HFFc6 (cell line): ENCODE results near the gene PICALM. TPM values are rescaled to one million over a fixed set of nuclear protein-coding genes. Genes with fewer than 3 reads are reported as not detected.

Experiments
- DNase-seq: peaks from one replicate; pipeline ENCODE4 v3.0.0-alpha.2; 2018
- H3K27ac Mint-ChIP-seq: 2 replicates; pipeline ENCODE4 v1.8.0; 2020; ENCODE audit warnings: mild to moderate bottlenecking, mixed read lengths
- H3K27me3 Mint-ChIP-seq: 2 replicates; pipeline ENCODE4 v1.8.0; 2021; ENCODE audit warnings: mild to moderate bottlenecking, moderate library complexity, mixed read lengths; ENCODE audit not compliant: insufficient read depth
- H3K36me3 Mint-ChIP-seq: 2 replicates; pipeline ENCODE4 v1.8.0; 2021; ENCODE audit warnings: low read depth, mixed read lengths
- H3K4me1 Mint-ChIP-seq: 2 replicates; pipeline ENCODE4 v1.8.0; 2020; ENCODE audit warnings: low read depth, mixed read lengths
- H3K4me3 Mint-ChIP-seq: 2 replicates; pipeline ENCODE4 v1.8.0; 2020; ENCODE audit warnings: mild to moderate bottlenecking, moderate library complexity, mixed read lengths
- H3K9me3 Mint-ChIP-seq: 2 replicates; pipeline ENCODE4 v1.8.0; 2020; ENCODE audit warnings: mild to moderate bottlenecking, mixed read lengths
- CTCF ChIP-seq: fragments of 200-600 bp; sonication (generic); IDR thresholded peaks from 2 replicates; pipeline ENCODE4 v1.5.0; 2021; ENCODE audit warnings: antibody characterized with exemption, mild to moderate bottlenecking
- total RNA-seq, 6 experiments: library from RNA; stranded (reverse); fragmentation: NEBNext Ultra II Directional; extraction: Animal tissue kit (Norgen Biotek cat#: 25700); gene quantifications; 2 replicates in 1 of 6; 3 replicates in 5 of 6; pipeline ENCODE4 v1.2.3, GENCODE V29; 2021

PICALM gene
- total RNA-seq, 6 experiments from 2014 or later, result 193 to 267 (median 244) TPM

DNA sequence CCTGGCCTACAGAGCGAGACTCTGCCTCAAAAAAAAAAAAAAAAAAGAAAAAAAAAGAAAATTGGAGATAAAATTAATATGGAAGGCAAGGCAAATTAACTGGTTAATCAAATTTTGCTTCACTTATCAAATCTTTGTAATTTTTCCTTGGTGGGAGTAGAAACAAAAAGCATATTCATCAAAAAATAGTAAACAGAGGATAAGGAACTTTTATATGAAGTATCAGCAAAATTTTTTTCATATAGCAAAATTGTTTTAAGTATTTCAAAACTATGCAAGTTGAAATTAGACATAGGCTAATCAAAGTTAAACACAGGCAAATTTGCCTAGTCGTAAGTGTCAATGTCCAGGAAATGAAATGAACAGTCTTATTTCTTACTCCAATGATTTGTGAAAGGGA lies 33.0 kb downstream of the PICALM start:
- no peaks in the 10 kb centered on the region for H3K9me3 Mint-ChIP-seq
- no peak overlapping the region for H3K27ac Mint-ChIP-seq
- H3K4me3 Mint-ChIP-seq, result no peak overlapping the region
- DNase-seq, result no peak
- no peaks in the 10 kb centered on the region for H3K36me3 Mint-ChIP-seq
- TF ChIP-seq CTCF, result no peak
- H3K4me1 Mint-ChIP-seq, result peaks cover 51% of the 10 kb centered on the region
- no peaks in the 10 kb centered on the region; the same call in none of the 2 replicates for H3K27me3 Mint-ChIP-seq

- DNase-seq, result no peak
- Mint-ChIP-seq H3K27ac (peak overlapping the region; percentile 51; the same call in 1 of the 2 replicates), H3K9me3 (no peaks in the 10 kb centered on the region), H3K36me3 (no peaks in the 10 kb centered on the region), H3K4me3 (no peak overlapping the region), H3K4me1 (peaks cover 45% of the 10 kb centered on the region), H3K27me3 (no peaks in the 10 kb centered on the region; the same call in none of the 2 replicates)
- TF ChIP-seq CTCF, result no peak
These were observed 33.7 kb downstream of the PICALM start for GRCh38 chr11:86035164-86035563.

- H3K27ac Mint-ChIP-seq, result 0 out of 2 replicates have a peak overlapping the region, but pooled peaks have one; percentile 0
- H3K4me1 Mint-ChIP-seq, result peaks cover 45% of the 10 kb centered on the region
These were observed 34.2 kb downstream of the PICALM start for GRCh38 chr11:86034710-86035109.

DNA sequence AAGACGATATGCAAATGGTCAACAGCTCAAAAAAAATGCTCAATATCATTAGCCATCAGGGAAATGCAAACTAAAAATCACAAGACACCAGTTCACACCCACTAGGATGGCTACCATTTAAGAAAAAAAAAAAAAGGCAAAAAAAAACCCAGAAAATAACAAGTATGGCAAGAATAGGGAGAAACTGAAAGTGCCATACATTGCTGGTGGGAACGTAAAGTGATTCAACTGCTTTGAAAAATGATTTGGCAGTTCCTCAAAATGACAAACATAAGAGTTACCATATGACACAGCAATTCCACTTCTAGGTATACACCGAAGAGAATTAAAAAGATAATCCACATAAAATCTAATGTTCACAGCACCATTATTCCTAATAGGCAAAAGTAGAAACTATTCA lies 47.5 kb downstream of the PICALM start:
- DNase-seq, result no peak
- no peak for TF ChIP-seq CTCF
- no peak overlapping the region; the same call in 1 of the 2 replicates for H3K27ac Mint-ChIP-seq
- H3K36me3 Mint-ChIP-seq, result peaks cover 48% of the 10 kb centered on the region
- no peaks in the 10 kb centered on the region for H3K9me3 Mint-ChIP-seq
- peaks cover 8% of the 10 kb centered on the region for H3K4me1 Mint-ChIP-seq
- no peak overlapping the region for H3K4me3 Mint-ChIP-seq
- no peaks in the 10 kb centered on the region; the same call in 1 of the 2 replicates for H3K27me3 Mint-ChIP-seq

More at GRCh38 chr11:86034710-86035109, 34.2 kb downstream of the PICALM start:
- Mint-ChIP-seq H3K4me3 (no peak overlapping the region), H3K27me3 (no peaks in the 10 kb centered on the region; the same call in none of the 2 replicates), H3K36me3 (no peaks in the 10 kb centered on the region), H3K9me3 (no peaks in the 10 kb centered on the region)
- no peak for DNase-seq
- TF ChIP-seq CTCF, result no peak

GRCh38 chr11:86018249-86018648 lies 50.6 kb downstream of the PICALM start:
- Mint-ChIP-seq H3K27me3 (no peaks in the 10 kb centered on the region; the same call in none of the 2 replicates), H3K27ac (no peak overlapping the region), H3K4me3 (no peak overlapping the region), H3K36me3 (peaks cover 40% of the 10 kb centered on the region), H3K4me1 (peaks cover 28% of the 10 kb centered on the region), H3K9me3 (no peaks in the 10 kb centered on the region)
- no peak for DNase-seq
- TF ChIP-seq CTCF, result no peak
